Stimulated activated naive CD8-positive, alpha-beta T cell treated with anti-CD3 and anti-CD28 coated beads, Interleukin-15, amount 100 ng/mL, for 72 hours (primary cell): ENCODE measurements around the gene BBS2.

ENCODE experiments used
- ATAC-seq: fragments of 150-1000 bp; cut with Tn5 transposase; 2 replicates; pipeline ENCODE4 v1.10.0; 2021; ENCODE audit warnings: mild to moderate bottlenecking, moderate library complexity
- DNase-seq, 2 donors: peaks; one replicate each; pipeline ENCODE4 v3.0.0; 2021 to 2022
- H3K27ac Mint-ChIP-seq, 2 donors: one replicate each; pipeline ENCODE4 v1.8.0; 2022; ENCODE audit warnings: mild to moderate bottlenecking in 2 of 2, mixed read lengths in 2 of 2, moderate library complexity in 2 of 2
- H3K27me3 Mint-ChIP-seq: one replicate; pipeline ENCODE4 v1.8.0; 2022; ENCODE audit warnings: mixed read lengths
- H3K4me1 Mint-ChIP-seq: one replicate; pipeline ENCODE4 v1.8.0; 2022; ENCODE audit warnings: mild to moderate bottlenecking, mixed read lengths
- H3K4me3 Mint-ChIP-seq, 2 donors: one replicate each; pipeline ENCODE4 v1.8.0; 2022; ENCODE audit warnings: mild to moderate bottlenecking in 2 of 2, mixed read lengths in 2 of 2, moderate library complexity in 1 of 2
- H3K9me3 Mint-ChIP-seq, 2 donors: one replicate each; pipeline ENCODE4 v1.8.0; 2022; ENCODE audit warnings: mixed read lengths in 2 of 2

BBS2 gene

DNA sequence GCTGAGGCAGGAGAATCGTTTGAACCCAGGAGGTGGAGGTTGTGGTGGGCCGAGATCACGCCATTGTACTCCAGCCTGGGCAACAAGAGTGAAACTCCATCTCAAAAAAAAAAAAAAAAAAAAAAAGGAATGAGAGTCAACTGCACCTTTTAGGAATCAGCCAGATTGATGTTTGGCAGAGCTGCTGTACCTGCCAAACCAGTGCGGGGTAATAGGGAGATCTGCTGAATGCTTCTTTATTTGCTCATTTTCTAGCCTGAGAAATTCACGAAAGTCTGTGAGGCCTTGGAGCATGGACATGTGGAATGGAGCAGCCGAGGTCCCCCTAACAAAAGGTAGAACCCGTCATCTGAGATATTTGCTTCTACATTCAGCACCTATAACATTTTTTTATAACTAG is 50.1 kb downstream of the BBS2 start:
- ATAC-seq, result no peak
- no peaks in the 10 kb centered on the region for H3K4me1 Mint-ChIP-seq

GRCh38 chr16:56468800-56469199 is 51.0 kb downstream of the BBS2 start:
- DNase-seq (no peak), ATAC-seq (no peak)
- Mint-ChIP-seq H3K4me1 (no peaks in the 10 kb centered on the region), H3K27me3 (no peaks in the 10 kb centered on the region), H3K4me3 (no peak overlapping the region), H3K9me3 (no peaks in the 10 kb centered on the region), H3K27ac (no peak overlapping the region)

More for the DNA sequence above, 50.1 kb downstream of the BBS2 start:
- Mint-ChIP-seq H3K4me3 (no peak overlapping the region), H3K27me3 (no peaks in the 10 kb centered on the region), H3K9me3 (no peaks in the 10 kb centered on the region), H3K27ac (no peak overlapping the region)
- DNase-seq, result no peak

DNA sequence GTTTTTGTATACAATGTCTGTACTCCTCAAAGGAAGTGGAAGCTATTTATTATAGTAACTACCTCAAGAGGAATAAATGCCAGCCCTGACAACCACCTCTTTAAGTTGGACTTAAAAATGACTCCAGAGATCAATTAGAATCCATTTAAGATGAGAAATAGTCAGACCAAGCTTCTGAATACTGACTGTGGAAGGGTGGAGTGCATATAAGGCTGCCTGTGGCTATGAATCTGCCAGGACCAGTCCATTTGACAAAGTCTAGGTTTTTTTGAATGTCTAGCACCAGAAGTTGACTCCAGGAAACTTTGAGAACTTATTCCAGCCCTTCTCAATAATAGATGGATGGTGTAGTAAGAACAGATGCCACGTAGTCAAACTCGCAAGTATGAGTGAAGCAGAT is 53.5 kb downstream of the BBS2 start:
- Mint-ChIP-seq H3K4me3 (no peak overlapping the region), H3K9me3 (no peaks in the 10 kb centered on the region), H3K27ac (no peak overlapping the region), H3K27me3 (no peaks in the 10 kb centered on the region), H3K4me1 (no peaks in the 10 kb centered on the region)
- no peak for ATAC-seq
- no peak for DNase-seq

GRCh38 chr16:56463153-56463552 is 56.7 kb downstream of the BBS2 start:
- no peak overlapping the region for H3K4me3 Mint-ChIP-seq
- H3K27me3 Mint-ChIP-seq, result no peaks in the 10 kb centered on the region
- DNase-seq (no peak), ATAC-seq (no peak)
- H3K27ac Mint-ChIP-seq, result no peak overlapping the region
- no peaks in the 10 kb centered on the region for H3K4me1 Mint-ChIP-seq
- no peaks in the 10 kb centered on the region for H3K9me3 Mint-ChIP-seq

DNA sequence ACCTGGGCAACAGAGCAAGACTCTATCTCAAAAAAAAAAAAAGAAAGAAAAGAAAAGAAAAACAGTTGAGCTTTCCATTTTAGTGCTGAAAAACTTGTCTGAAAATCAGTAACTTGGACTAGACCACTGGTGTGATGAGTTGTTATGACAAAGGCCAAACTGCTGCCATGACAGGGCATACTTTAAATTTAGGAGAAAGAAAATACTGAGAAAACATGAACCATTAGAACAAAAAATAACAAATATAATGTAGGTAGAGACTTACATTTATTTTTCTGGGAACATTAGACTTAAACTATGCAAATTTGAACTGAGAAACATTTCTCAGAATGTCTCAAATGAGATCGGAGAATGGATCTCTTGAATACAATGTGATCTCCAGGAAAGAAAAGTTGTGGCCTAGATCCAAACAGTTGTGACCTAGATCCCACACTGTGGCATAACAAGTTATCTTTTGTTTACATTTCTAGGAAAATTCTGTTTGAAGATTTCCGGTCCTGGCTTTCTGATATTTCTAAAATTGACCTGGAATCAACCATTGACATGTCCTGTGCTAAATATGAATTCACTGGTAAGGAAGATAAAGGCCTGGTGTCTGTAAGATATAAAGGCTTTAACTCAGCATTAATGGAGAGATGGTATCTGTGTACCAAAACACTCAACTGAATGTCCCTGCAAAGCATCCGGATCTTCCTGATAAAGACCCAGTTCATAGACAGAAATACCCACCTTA is 57.6 kb downstream of the BBS2 start:
- no peak for ATAC-seq
- H3K4me3 Mint-ChIP-seq, result no peak overlapping the region
- H3K4me1 Mint-ChIP-seq, result no peaks in the 10 kb centered on the region
- no peaks in the 10 kb centered on the region for H3K9me3 Mint-ChIP-seq
- no peak overlapping the region for H3K27ac Mint-ChIP-seq
- no peak for DNase-seq
- H3K27me3 Mint-ChIP-seq, result no peaks in the 10 kb centered on the region

DNA sequence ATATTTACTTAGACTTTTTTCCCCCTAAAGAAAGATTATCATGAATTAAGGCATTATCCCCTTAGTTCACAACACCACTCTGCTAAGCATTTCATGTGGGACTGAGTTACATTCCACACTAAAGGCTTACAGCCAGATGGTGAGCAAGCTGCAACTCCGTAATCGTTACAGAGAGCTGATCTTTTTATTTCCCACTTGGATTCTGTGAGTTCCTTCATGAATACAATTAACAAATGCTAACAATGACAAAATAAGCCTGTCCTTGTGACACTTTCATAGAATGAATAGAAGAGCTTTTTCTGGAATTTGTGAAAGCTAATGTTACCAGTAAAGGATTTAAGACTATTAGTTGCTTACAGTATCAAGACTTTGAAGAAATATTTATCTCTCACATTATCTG is 59.7 kb downstream of the BBS2 start:
- no peak overlapping the region for H3K4me3 Mint-ChIP-seq
- no peak for ATAC-seq
- H3K27me3 Mint-ChIP-seq, result no peaks in the 10 kb centered on the region
- no peak for DNase-seq
- H3K9me3 Mint-ChIP-seq, result no peaks in the 10 kb centered on the region
- H3K27ac Mint-ChIP-seq, result peak overlapping the region in 1 of 2 donors; percentile 29
- peaks cover 13% of the 10 kb centered on the region for H3K4me1 Mint-ChIP-seq

GRCh38 chr16:56457927-56458470 is 61.8 kb downstream of the BBS2 start:
- Mint-ChIP-seq H3K9me3 (no peaks in the 10 kb centered on the region), H3K27ac (peak overlapping the region in 1 of 2 donors; percentile 54), H3K27me3 (no peaks in the 10 kb centered on the region), H3K4me1 (peaks cover 22% of the 10 kb centered on the region), H3K4me3 (no peak overlapping the region)
- ATAC-seq, result no peak
- DNase-seq, result no peak

DNA sequence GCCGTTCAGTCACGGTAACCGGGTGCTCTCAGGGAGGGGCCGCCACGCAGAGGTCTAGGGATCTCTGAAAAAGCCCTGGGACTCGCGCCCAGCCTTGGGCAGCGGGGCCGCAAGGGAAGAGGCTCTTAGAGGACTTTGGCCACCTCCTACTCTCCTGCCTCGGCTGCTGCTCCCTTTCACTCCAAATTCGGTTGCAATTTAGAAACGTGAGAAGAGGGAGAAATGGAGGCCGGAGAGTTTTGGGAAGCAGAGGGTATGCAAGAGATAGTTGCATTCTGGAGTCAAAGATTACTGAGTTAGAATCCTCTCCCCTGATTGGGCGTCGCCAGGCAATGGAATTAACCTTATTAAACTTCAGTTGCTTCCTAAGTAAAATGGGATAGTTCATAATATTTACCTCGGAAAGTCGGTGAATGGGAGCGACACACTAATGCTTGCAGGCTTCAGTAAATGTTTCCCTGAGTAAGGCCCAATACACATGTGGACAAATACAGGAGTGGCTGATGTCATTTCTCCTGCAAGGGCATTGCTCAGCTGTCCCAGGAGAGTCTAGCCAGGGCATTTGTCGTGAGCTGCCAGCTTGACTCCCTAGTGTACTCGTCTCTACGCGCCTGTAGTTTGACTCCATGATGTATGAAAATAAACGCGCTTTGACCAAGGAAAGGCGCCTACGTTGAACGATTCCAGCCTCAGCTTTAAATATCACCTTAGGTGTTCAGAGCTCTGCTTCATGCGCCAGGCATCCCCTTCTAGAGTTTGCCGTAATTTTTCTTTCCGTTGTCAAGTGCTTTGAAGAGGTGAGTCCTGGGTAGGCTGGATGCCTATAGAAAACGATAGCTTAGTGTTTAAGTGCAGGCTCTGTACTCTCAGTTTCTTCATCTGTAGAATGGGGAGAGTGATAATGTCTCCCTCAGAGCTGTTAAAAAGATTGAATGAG is 67.8 kb downstream of the BBS2 start:
- no peaks in the 10 kb centered on the region for H3K27me3 Mint-ChIP-seq
- peak overlapping the region; percentile 90 to 99 for H3K4me3 Mint-ChIP-seq
- peaks cover 60% of the 10 kb centered on the region for H3K4me1 Mint-ChIP-seq
- ATAC-seq (peak; percentile 55), DNase-seq (no peak)
- H3K9me3 Mint-ChIP-seq, result no peaks in the 10 kb centered on the region
- peak overlapping the region; percentile 97 for H3K27ac Mint-ChIP-seq

DNA sequence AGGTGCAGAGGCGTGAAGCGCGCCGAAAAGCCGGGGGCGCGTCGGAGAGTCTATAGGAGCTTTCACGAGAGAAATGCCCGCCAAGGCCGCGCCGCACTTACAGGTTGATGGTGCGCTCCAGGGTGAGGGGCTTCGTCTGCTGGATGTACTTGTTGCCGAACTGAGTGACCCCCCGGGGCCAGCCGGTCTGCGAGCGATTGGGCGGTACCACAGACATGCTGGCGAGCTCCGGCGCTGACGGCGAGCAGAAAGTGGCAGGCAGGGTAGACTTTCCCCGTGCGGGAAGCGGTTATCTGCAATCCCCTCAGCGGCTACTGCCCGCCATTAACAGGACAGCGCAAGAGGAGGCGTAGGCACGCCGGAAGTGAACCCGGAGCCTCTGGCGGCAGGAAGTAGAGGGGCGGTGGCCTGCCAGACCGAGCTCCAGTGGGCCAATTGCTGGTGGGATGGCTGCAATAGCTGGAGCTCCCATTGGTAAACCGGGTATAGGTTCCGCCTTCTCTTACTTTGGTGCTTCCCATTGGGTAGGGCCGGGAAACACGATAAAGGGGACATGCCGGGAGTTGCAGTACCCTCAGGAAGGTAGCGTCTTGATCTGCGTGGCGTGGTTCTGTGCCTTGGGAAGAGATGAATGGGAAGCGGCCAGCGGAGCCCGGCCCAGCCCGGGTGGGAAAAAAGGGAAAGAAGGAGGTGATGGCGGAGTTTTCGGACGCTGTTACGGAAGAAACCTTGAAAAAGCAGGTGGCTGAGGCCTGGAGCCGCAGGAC is 68.7 kb downstream of the BBS2 start, which contains the start of the genes NUDT21 and OGFOD1:
Gene NUDT21, minus strand, starts transcription at position 347 of the 767 bp plus-strand sequence. Its CDS starts 130 bp downstream, at position 217.
Gene OGFOD1, plus strand, starts transcription at position 569 of the 767 bp plus-strand sequence. Its CDS starts 59 bp downstream, at position 628.
- H3K9me3 Mint-ChIP-seq, result no peaks in the 10 kb centered on the region
- peaks cover 58% of the 10 kb centered on the region for H3K4me1 Mint-ChIP-seq

GRCh38 chr16:56450275-56450985 is 69.4 kb downstream of the BBS2 start:
- Mint-ChIP-seq H3K9me3 (no peaks in the 10 kb centered on the region), H3K27ac (peak overlapping the region; percentile 97 to 98), H3K27me3 (no peaks in the 10 kb centered on the region), H3K4me3 (peak overlapping the region; percentile 90 to 99), H3K4me1 (peaks cover 51% of the 10 kb centered on the region)
- DNase-seq (no peak), ATAC-seq (no peak)

More for the DNA sequence above, 68.7 kb downstream of the BBS2 start, which contains the start of the genes NUDT21 and OGFOD1:
- DNase-seq (peak; percentile 90 to 95), ATAC-seq (peak; percentile 99)
- peak within 1 kb of the TSS; percentile 97 to 98 for H3K27ac Mint-ChIP-seq
- no peaks in the 10 kb centered on the region for H3K27me3 Mint-ChIP-seq
- peak within 1 kb of the TSS; percentile 90 to 99 for H3K4me3 Mint-ChIP-seq

DNA sequence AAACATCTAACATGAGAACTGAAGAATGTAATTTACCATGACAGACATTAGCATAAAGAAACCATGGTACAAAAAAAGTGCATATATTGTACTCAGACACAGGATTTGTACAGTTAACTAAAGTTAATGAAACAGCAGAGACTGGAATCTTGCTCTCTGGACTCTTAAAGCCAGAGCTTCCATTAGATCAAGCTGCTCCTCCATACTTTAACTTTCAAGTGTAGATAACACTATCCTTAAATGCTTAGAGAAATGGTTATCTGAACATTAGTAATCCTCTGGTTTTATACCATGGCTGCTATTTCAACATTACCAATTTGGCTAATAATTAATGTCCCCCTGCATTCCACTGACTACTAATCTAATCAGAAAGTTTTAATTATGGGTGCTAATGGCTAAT is 71.8 kb downstream of the BBS2 start:
- peak overlapping the region; percentile 24 to 46 for H3K4me3 Mint-ChIP-seq
- H3K9me3 Mint-ChIP-seq, result no peaks in the 10 kb centered on the region
- no peaks in the 10 kb centered on the region for H3K27me3 Mint-ChIP-seq
- DNase-seq, result no peak
- peaks cover 39% of the 10 kb centered on the region for H3K4me1 Mint-ChIP-seq
- no peak for ATAC-seq
- H3K27ac Mint-ChIP-seq, result no peak overlapping the region

DNA sequence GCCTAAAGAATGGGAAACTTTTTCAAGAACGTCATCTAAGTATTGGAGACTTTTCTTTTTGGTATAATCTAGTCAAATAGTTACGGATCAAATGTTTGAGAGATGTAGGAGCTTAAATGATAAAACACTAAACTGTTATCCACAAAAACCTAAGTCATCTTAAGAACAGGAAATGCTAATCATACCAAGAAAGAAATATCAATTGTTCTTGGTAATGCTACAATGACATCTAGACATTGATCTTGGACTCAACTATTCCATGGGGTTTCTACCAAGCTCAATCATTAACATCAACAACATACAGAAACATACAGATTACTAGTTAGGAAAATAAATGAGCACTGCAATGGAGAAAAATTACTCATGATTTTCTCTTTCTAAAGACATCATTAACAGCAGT is 72.5 kb downstream of the BBS2 start:
- H3K27me3 Mint-ChIP-seq, result no peaks in the 10 kb centered on the region
- peak overlapping the region; percentile 4 to 46 for H3K4me3 Mint-ChIP-seq
- DNase-seq (no peak), ATAC-seq (no peak)
- H3K9me3 Mint-ChIP-seq, result no peaks in the 10 kb centered on the region
- peaks cover 33% of the 10 kb centered on the region for H3K4me1 Mint-ChIP-seq
- no peak overlapping the region for H3K27ac Mint-ChIP-seq

DNA sequence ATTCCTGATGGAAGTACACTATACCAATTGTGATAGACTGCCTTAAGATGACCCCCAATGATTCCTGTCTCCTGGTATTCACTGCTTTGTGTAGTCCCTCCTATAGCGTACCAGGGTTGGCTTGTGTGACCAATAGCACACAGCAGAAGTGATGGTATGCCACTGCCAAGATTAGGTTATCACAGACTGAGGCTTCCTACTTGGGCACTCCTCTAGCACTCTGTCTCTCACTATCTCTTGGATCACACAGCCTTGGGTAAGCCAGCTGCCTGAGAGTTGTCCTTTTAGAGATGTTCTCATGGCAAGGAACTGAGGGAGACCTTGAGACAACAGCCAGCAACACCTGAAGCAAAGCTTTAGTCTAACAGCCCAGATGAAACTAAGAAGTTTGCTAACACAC is 81.8 kb downstream of the BBS2 start:
- ATAC-seq (no peak), DNase-seq (no peak)
- Mint-ChIP-seq H3K27me3 (no peaks in the 10 kb centered on the region), H3K27ac (no peak overlapping the region), H3K9me3 (no peaks in the 10 kb centered on the region), H3K4me1 (peaks cover 11% of the 10 kb centered on the region), H3K4me3 (no peak overlapping the region)

GRCh38 chr16:56436258-56436657 is 83.6 kb downstream of the BBS2 start:
- ATAC-seq (no peak), DNase-seq (no peak)
- no peaks in the 10 kb centered on the region for H3K9me3 Mint-ChIP-seq
- no peak overlapping the region for H3K4me3 Mint-ChIP-seq
- peaks cover 11% of the 10 kb centered on the region for H3K4me1 Mint-ChIP-seq
- H3K27me3 Mint-ChIP-seq, result no peaks in the 10 kb centered on the region
- no peak overlapping the region for H3K27ac Mint-ChIP-seq
